Astrocyte (in vitro differentiated cells and primary cell): ENCODE results near the gene SLN. TPM values are rescaled to one million over a fixed set of nuclear protein-coding genes. Genes with fewer than 3 reads are reported as not detected.

Experiments
- DNase-seq: peaks from one replicate; pipeline ENCODE4 v3.0.0-alpha.2; 2010; ENCODE audit warnings: low read depth
- FAIRE-seq: peaks from 2 replicates; lab custom pipeline; 2011; peaks lifted over from hg19 to GRCh38; lab: Jason Lieb, UNC
- H2AFZ ChIP-seq: 2 replicates; pipeline ENCODE4 v1.6.0; 2012; ENCODE audit warnings: low read depth, low read length, inconsistent platforms
- H3K27ac ChIP-seq: 2 replicates; pipeline ENCODE4 v1.5.1; 2011; ENCODE audit warnings: low read depth, low read length, inconsistent platforms
- H3K27me3 ChIP-seq: 2 replicates; pipeline ENCODE4 v1.6.0; 2011; ENCODE audit warnings: low read length, inconsistent platforms; ENCODE audit not compliant: insufficient read depth
- H3K36me3 ChIP-seq: 2 replicates; pipeline ENCODE4 v1.5.1; 2011; ENCODE audit warnings: low read length, inconsistent platforms; ENCODE audit not compliant: insufficient read depth
- H3K4me1 ChIP-seq: 2 replicates; pipeline ENCODE4 v1.5.1; 2011; ENCODE audit warnings: low read length, inconsistent platforms; ENCODE audit not compliant: insufficient read depth
- H3K4me2 ChIP-seq: 2 replicates; pipeline ENCODE4 v1.6.0; 2012; ENCODE audit warnings: low read length, inconsistent platforms
- H3K4me3 ChIP-seq: 2 replicates; pipeline ENCODE4 v1.5.1; 2011; ENCODE audit warnings: low read depth, mild to moderate bottlenecking, low read length, inconsistent platforms; ENCODE audit not compliant: insufficient read depth
- H3K79me2 ChIP-seq: 2 replicates; pipeline ENCODE4 v1.6.0; 2012; ENCODE audit warnings: mild to moderate bottlenecking, low read length, inconsistent platforms; ENCODE audit not compliant: insufficient read depth
- H3K9ac ChIP-seq: 2 replicates; pipeline ENCODE4 v1.6.0; 2012; ENCODE audit warnings: mild to moderate bottlenecking, low read length, inconsistent platforms
- H3K9me3 ChIP-seq: 2 replicates; pipeline ENCODE4 v1.5.1; 2012; ENCODE audit warnings: low read depth, mild to moderate bottlenecking, low read length, inconsistent platforms; ENCODE audit not compliant: insufficient read depth
- H4K20me1 ChIP-seq: 2 replicates; pipeline ENCODE4 v1.6.0; 2012; ENCODE audit warnings: low read length, inconsistent platforms; ENCODE audit not compliant: insufficient read depth
- H3K27ac Mint-ChIP-seq: one replicate; pipeline ENCODE4 v1.8.0; 2021; ENCODE audit warnings: mild to moderate bottlenecking, mixed read lengths; ENCODE audit not compliant: unreplicated experiment
- H3K27me3 Mint-ChIP-seq: one replicate; pipeline ENCODE4 v1.8.0; 2021; ENCODE audit warnings: low read depth, mixed read lengths; ENCODE audit not compliant: unreplicated experiment
- H3K36me3 Mint-ChIP-seq: one replicate; pipeline ENCODE4 v1.8.0; 2021; ENCODE audit warnings: low read depth, mixed read lengths; ENCODE audit not compliant: unreplicated experiment
- H3K4me1 Mint-ChIP-seq: one replicate; pipeline ENCODE4 v1.8.0; 2021; ENCODE audit warnings: low read depth, mixed read lengths; ENCODE audit not compliant: unreplicated experiment
- H3K4me3 Mint-ChIP-seq: one replicate; pipeline ENCODE4 v1.8.0; 2021; ENCODE audit warnings: mild to moderate bottlenecking, moderate library complexity, mixed read lengths; ENCODE audit not compliant: unreplicated experiment
- H3K9me3 Mint-ChIP-seq: one replicate; pipeline ENCODE4 v1.8.0; 2021; ENCODE audit warnings: mild to moderate bottlenecking, mixed read lengths; ENCODE audit not compliant: unreplicated experiment
- EZH2 ChIP-seq: IDR thresholded peaks from 2 replicates; pipeline ENCODE4 v1.6.1; 2012; ENCODE audit warnings: mild to moderate bottlenecking, low read length, inconsistent platforms; ENCODE audit not compliant: insufficient read depth
- total RNA-seq: library from RNA; stranded (reverse); gene quantifications from 2 replicates; pipeline ENCODE4 v1.2.1, GENCODE V29; 2021
- TF ChIP-seq, protein P1 (sequence below): IDR thresholded peaks from 2 replicates; pipeline ENCODE4 v1.5.1; 2011; ENCODE audit warnings: low read depth, mild to moderate bottlenecking, inconsistent platforms, low read length, moderate library complexity; ENCODE audit not compliant: insufficient read depth

SLN gene
- total RNA-seq, 1 donor from 2014 or later, result 4.9 TPM

DNA sequence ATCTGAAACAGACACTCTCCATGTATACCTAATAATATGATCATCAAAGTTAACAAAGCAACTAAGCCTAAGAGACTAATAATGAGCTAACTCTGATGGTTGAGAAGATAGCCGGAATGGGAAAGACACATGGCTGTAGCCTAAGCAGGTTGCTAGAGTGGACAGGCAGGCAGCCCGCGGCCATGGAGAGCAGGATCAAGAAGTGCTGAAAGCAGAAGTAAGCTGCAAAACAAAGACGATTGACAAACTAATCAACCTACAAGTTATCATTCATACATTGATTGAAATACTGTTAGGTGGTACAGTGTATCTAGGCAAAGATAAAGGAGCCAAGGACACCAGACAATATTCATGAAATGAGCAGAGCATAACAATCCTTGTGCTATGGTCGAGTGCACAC, 29.3 kb downstream of the SLN start:
- Histone ChIP-seq H3K9ac (no peak overlapping the region), H3K36me3 (no peaks in the 10 kb centered on the region), H3K27ac (no peak overlapping the region), H3K4me3 (no peak overlapping the region), H2AFZ (no peak overlapping the region), H3K79me2 (no peaks in the 10 kb centered on the region), H4K20me1 (no peaks in the 10 kb centered on the region), H3K4me1 (no peaks in the 10 kb centered on the region), H3K4me2 (no peak overlapping the region), H3K9me3 (no peaks in the 10 kb centered on the region), H3K27me3 (no peaks in the 10 kb centered on the region)
- H3K27ac Mint-ChIP-seq, result no peak overlapping the region
- DNase-seq (no peak), FAIRE-seq (no peak)
- no peaks in the 10 kb centered on the region for H3K9me3 Mint-ChIP-seq
- H3K27me3 Mint-ChIP-seq, result no peaks in the 10 kb centered on the region
- H3K36me3 Mint-ChIP-seq, result no peaks in the 10 kb centered on the region
- no peaks in the 10 kb centered on the region for H3K4me1 Mint-ChIP-seq
- H3K4me3 Mint-ChIP-seq, result no peak overlapping the region
- TF ChIP-seq, protein P1, sequence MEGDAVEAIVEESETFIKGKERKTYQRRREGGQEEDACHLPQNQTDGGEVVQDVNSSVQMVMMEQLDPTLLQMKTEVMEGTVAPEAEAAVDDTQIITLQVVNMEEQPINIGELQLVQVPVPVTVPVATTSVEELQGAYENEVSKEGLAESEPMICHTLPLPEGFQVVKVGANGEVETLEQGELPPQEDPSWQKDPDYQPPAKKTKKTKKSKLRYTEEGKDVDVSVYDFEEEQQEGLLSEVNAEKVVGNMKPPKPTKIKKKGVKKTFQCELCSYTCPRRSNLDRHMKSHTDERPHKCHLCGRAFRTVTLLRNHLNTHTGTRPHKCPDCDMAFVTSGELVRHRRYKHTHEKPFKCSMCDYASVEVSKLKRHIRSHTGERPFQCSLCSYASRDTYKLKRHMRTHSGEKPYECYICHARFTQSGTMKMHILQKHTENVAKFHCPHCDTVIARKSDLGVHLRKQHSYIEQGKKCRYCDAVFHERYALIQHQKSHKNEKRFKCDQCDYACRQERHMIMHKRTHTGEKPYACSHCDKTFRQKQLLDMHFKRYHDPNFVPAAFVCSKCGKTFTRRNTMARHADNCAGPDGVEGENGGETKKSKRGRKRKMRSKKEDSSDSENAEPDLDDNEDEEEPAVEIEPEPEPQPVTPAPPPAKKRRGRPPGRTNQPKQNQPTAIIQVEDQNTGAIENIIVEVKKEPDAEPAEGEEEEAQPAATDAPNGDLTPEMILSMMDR, result no peak
- TF ChIP-seq EZH2, result no peak

DNA sequence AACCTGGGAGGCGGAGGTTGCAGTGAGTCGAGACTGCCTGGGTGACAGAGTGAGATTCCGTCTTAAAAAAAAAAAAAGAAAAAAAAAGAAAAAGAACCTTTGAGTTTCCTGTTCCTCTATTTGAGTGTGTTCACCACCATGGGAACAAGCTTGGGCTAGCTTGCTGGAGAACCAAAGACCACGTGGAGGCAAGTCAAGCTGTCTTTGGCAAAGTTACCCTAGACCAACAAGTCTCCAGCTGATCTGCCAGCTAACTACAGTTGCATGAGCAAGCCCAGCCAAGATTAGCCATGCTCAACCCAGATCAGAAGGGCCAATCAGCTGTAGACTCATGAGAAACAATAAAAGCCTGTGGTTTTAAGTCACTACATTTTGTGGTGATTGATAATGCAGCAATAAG, 29.7 kb downstream of the SLN start:
- H3K27ac Mint-ChIP-seq, result no peak overlapping the region
- Histone ChIP-seq H3K4me1 (no peaks in the 10 kb centered on the region), H3K4me2 (no peak overlapping the region), H4K20me1 (no peaks in the 10 kb centered on the region), H3K9ac (no peak overlapping the region), H3K79me2 (no peaks in the 10 kb centered on the region), H3K36me3 (no peaks in the 10 kb centered on the region), H3K4me3 (no peak overlapping the region), H3K27me3 (no peaks in the 10 kb centered on the region), H3K9me3 (no peaks in the 10 kb centered on the region), H3K27ac (no peak overlapping the region), H2AFZ (no peak overlapping the region)
- FAIRE-seq (no peak), DNase-seq (no peak)
- H3K27me3 Mint-ChIP-seq, result no peaks in the 10 kb centered on the region
- no peak for TF ChIP-seq EZH2
- TF ChIP-seq, protein P1, result no peak
- H3K4me1 Mint-ChIP-seq, result no peaks in the 10 kb centered on the region
- H3K4me3 Mint-ChIP-seq, result no peak overlapping the region
- H3K36me3 Mint-ChIP-seq, result no peaks in the 10 kb centered on the region
- H3K9me3 Mint-ChIP-seq, result no peaks in the 10 kb centered on the region

DNA sequence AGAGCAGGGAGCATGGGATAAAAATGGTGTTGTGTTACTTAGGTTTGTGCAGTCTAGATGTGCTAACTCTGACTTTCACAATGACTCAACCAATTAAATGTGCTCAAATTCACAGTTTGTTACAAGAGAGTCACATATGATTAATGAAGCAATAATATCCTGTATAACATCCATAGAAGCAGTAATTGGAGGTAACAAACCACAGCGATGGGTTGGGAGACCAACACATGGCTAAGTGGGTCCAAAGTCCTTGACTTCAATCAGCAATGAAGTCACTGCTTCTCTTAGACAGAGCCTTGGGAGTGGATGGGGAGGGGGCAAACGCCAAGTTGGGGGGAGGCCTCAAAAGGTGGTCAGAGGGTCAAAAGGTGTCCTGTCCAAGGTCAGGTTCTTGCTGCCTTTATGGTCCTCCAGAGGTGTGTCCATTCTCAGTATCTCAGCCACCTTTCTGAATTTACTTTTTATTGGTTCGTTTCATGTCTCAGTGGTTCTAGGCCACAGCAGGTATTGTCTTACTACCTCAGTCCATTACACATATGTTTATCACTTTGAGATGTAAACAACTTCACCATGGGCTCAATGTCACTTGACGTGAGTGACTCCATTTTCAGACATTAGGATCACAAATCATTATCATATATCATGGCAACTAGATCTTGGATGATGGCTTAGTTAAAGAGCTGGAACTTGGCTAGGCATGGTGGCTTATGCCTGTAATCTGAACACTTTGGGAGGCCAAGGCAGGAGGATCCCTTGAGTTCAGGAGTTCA, 32.4 kb downstream of the SLN start:
- no peak overlapping the region for H3K27ac ChIP-seq
- DNase-seq (no peak), FAIRE-seq (no peak)
- H3K27me3 ChIP-seq, result no peaks in the 10 kb centered on the region
- H3K79me2 ChIP-seq, result no peaks in the 10 kb centered on the region
- TF ChIP-seq, protein P1, result no peak
- no peak for TF ChIP-seq EZH2
- H3K36me3 Mint-ChIP-seq, result no peaks in the 10 kb centered on the region
- H3K4me3 Mint-ChIP-seq, result no peak overlapping the region
- no peak overlapping the region for H2AFZ ChIP-seq
- H3K36me3 ChIP-seq, result no peaks in the 10 kb centered on the region
- H3K4me1 Mint-ChIP-seq, result no peaks in the 10 kb centered on the region
- H3K4me3 ChIP-seq, result no peak overlapping the region
- H3K27ac Mint-ChIP-seq, result no peak overlapping the region
- no peaks in the 10 kb centered on the region for H3K9me3 Mint-ChIP-seq
- H3K9me3 ChIP-seq, result no peaks in the 10 kb centered on the region
- H3K27me3 Mint-ChIP-seq, result no peaks in the 10 kb centered on the region
- no peaks in the 10 kb centered on the region for H4K20me1 ChIP-seq
- no peak overlapping the region for H3K4me2 ChIP-seq
- no peak overlapping the region for H3K9ac ChIP-seq
- H3K4me1 ChIP-seq, result no peaks in the 10 kb centered on the region
